Ishikawa (cell line): ENCODE results near the gene PRR33.

Experiments used
- CREB1 ChIP-seq: IDR thresholded peaks from 2 replicates; pipeline ENCODE4 v1.6.1; 2012; ENCODE audit warnings: low read depth
- EP300 ChIP-seq: IDR thresholded peaks from 2 replicates; pipeline ENCODE4 v1.6.1; 2012; ENCODE audit warnings: borderline replicate concordance
- FOXM1 ChIP-seq: IDR thresholded peaks from 2 replicates; pipeline ENCODE4 v1.6.1; 2012; ENCODE audit warnings: low read depth, borderline replicate concordance
- RAD21 ChIP-seq: IDR thresholded peaks from 2 replicates; pipeline ENCODE4 v1.6.1; 2012; ENCODE audit warnings: low read depth
- TAF1 ChIP-seq: IDR thresholded peaks from 2 replicates; pipeline ENCODE4 v1.6.1; 2012; ENCODE audit warnings: low read depth, mild to moderate bottlenecking
- TCF12 ChIP-seq: IDR thresholded peaks from 2 replicates; pipeline ENCODE4 v1.6.1; 2012; ENCODE audit warnings: low read depth
- TEAD4 ChIP-seq: IDR thresholded peaks from 2 replicates; pipeline ENCODE4 v1.6.1; 2012
- ZBTB7A ChIP-seq: IDR thresholded peaks from 2 replicates; pipeline ENCODE4 v1.6.1; 2012; ENCODE audit warnings: low read depth
- TF ChIP-seq, protein P1 (sequence below): IDR thresholded peaks from 2 replicates; pipeline ENCODE4 v1.6.1; 2012; ENCODE audit warnings: low read depth, mild to moderate bottlenecking
- TF ChIP-seq, protein P2 (sequence below): IDR thresholded peaks from 2 replicates; pipeline ENCODE4 v1.6.1; 2012
- TF ChIP-seq, protein P3 (sequence below): IDR thresholded peaks from 2 replicates; pipeline ENCODE4 v1.6.1; 2012

DNA sequence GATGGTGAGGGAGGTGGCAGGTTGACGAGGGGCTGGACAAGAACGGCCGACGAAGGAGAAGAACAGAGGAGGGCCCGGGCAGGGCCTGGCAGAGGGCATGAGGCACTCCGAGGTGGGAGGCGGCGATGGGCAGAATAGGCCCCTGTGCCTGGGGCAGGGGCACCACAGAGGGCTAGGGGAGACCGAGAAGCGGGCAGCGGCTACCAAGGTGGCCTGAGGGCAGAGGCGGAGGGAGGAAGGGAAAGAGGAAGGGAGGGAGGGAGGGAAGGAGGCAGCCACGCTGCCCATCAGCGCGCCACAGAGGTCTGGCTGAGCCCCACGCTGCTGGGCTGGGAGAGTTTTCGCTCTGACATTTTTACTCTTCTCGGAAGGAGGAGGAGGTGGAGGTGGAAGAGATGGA, 27.5 kb downstream of the PRR33 start:
- TF ChIP-seq FOXM1 (no peak), EP300 (no peak), CREB1 (no peak), ZBTB7A (no peak), TCF12 (no peak), TAF1 (no peak), RAD21 (no peak), TEAD4 (no peak)
- TF ChIP-seq, protein P1, sequence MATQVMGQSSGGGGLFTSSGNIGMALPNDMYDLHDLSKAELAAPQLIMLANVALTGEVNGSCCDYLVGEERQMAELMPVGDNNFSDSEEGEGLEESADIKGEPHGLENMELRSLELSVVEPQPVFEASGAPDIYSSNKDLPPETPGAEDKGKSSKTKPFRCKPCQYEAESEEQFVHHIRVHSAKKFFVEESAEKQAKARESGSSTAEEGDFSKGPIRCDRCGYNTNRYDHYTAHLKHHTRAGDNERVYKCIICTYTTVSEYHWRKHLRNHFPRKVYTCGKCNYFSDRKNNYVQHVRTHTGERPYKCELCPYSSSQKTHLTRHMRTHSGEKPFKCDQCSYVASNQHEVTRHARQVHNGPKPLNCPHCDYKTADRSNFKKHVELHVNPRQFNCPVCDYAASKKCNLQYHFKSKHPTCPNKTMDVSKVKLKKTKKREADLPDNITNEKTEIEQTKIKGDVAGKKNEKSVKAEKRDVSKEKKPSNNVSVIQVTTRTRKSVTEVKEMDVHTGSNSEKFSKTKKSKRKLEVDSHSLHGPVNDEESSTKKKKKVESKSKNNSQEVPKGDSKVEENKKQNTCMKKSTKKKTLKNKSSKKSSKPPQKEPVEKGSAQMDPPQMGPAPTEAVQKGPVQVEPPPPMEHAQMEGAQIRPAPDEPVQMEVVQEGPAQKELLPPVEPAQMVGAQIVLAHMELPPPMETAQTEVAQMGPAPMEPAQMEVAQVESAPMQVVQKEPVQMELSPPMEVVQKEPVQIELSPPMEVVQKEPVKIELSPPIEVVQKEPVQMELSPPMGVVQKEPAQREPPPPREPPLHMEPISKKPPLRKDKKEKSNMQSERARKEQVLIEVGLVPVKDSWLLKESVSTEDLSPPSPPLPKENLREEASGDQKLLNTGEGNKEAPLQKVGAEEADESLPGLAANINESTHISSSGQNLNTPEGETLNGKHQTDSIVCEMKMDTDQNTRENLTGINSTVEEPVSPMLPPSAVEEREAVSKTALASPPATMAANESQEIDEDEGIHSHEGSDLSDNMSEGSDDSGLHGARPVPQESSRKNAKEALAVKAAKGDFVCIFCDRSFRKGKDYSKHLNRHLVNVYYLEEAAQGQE = no peak
- TF ChIP-seq, protein P2, sequence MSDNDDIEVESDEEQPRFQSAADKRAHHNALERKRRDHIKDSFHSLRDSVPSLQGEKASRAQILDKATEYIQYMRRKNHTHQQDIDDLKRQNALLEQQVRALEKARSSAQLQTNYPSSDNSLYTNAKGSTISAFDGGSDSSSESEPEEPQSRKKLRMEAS = no peak
- TF ChIP-seq, protein P3, sequence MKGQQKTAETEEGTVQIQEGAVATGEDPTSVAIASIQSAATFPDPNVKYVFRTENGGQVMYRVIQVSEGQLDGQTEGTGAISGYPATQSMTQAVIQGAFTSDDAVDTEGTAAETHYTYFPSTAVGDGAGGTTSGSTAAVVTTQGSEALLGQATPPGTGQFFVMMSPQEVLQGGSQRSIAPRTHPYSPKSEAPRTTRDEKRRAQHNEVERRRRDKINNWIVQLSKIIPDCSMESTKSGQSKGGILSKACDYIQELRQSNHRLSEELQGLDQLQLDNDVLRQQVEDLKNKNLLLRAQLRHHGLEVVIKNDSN = no peak
